SK-N-SH (cell line): ENCODE data around the gene GYPC. TPM values are rescaled to one million over a fixed set of nuclear protein-coding genes. Genes with fewer than 3 reads are reported as not detected.

Source experiments
- CTCF ChIA-PET: fragments of 300-600, 350-600 bp; formaldehyde crosslinking; extraction: SDS; loops from one replicate; lab custom pipeline; 2021; lab: Yijun Ruan, JAX
- POLR2A ChIA-PET: fragments of 350-600 bp; sonication (Branson Sonifier 250); formaldehyde crosslinking; extraction: SDS; loops from one replicate; lab custom pipeline; 2020; ENCODE audit warnings: antibody characterized with exemption, inconsistent platforms; lab: Yijun Ruan, JAX
- DNase-seq: peaks from one replicate; pipeline ENCODE4 v3.0.0; 2012
- H2AFZ ChIP-seq: fragments of 200-600 bp; sonication (generic); 2 replicates; pipeline ENCODE4 v1.8.1; 2016; ENCODE audit warnings: antibody characterized with exemption, mild to moderate bottlenecking, low read depth
- H3F3A ChIP-seq: fragments of 200-600 bp; sonication (generic); replicated peaks from 2 replicates; pipeline ENCODE3; 2016; ENCODE audit warnings: antibody characterized with exemption, mild to moderate bottlenecking; ENCODE audit not compliant: insufficient read depth
- H3K27ac ChIP-seq, 2 experiments: fragments of 200-500 bp in 1 of 2; fragments of 200-600 bp in 1 of 2; sonication (Bioruptor generic) in 1 of 2; sonication (generic), shearing (Covaris generic) in 1 of 2; 2 replicates each; pipeline versions ENCODE4 v1.5.1 to v1.6.1; 2014 to 2016; ENCODE audit warnings: low read depth in 2 of 2, inconsistent platforms in 1 of 2, low read length in 1 of 2, mild to moderate bottlenecking in 1 of 2, mixed read lengths in 1 of 2
- H3K27me3 ChIP-seq: fragments of 200-600 bp; sonication (generic), shearing (Covaris generic); 2 replicates; pipeline ENCODE4 v1.6.1; 2016; ENCODE audit warnings: mixed run types; ENCODE audit not compliant: insufficient read depth
- H3K36me3 ChIP-seq, 2 experiments: fragments of 200-500 bp in 1 of 2; fragments of 200-600 bp in 1 of 2; sonication (Bioruptor generic) in 1 of 2; sonication (generic) in 1 of 2; replicated peaks in 1 of 2; 2 replicates each; pipeline versions ENCODE3 to v1.5.1; 2014 to 2016; ENCODE audit warnings: low read length in 1 of 2, mild to moderate bottlenecking in 1 of 2; ENCODE audit not compliant: insufficient read depth in 2 of 2, control insufficient read depth in 1 of 2
- H3K4me1 ChIP-seq, 2 experiments: fragments of 200-500 bp in 1 of 2; fragments of 200-600 bp in 1 of 2; sonication (Bioruptor generic) in 1 of 2; sonication (generic), shearing (Covaris generic) in 1 of 2; 2 replicates each; pipeline versions ENCODE4 v1.5.1 to v1.6.1; 2014 to 2016; ENCODE audit warnings: low read depth in 1 of 2, low read length in 1 of 2, mixed run types in 1 of 2; ENCODE audit not compliant: insufficient read depth in 2 of 2, control insufficient read depth in 1 of 2
- H3K4me2 ChIP-seq: fragments of 200-600 bp; sonication (generic), shearing (Covaris generic); 2 replicates; pipeline ENCODE4 v1.6.1; 2017; ENCODE audit warnings: mixed run types
- H3K4me3 ChIP-seq, 2 experiments: fragments of 200-500 bp in 1 of 2; fragments of 200-600 bp in 1 of 2; sonication (Bioruptor generic) in 1 of 2; sonication (generic), shearing (Covaris generic) in 1 of 2; 2 replicates each; pipeline versions ENCODE4 v1.5.1 to v1.8.1; 2014 to 2016; ENCODE audit warnings: low read depth in 2 of 2, inconsistent platforms in 1 of 2, low read length in 1 of 2, mild to moderate bottlenecking in 1 of 2, mixed read lengths in 1 of 2, moderate library complexity in 1 of 2
- H3K79me2 ChIP-seq: fragments of 200-600 bp; sonication (generic); 2 replicates; pipeline ENCODE4 v1.8.1; 2017; ENCODE audit warnings: mild to moderate bottlenecking; ENCODE audit not compliant: insufficient read depth
- H3K9ac ChIP-seq: fragments of 200-600 bp; sonication (generic); 2 replicates; pipeline ENCODE4 v1.6.1; 2017; ENCODE audit warnings: mixed run types
- H3K9me2 ChIP-seq: fragments of 200-600 bp; sonication (generic); 2 replicates; pipeline ENCODE4 v1.6.1; 2017; ENCODE audit warnings: mixed run types
- H3K9me3 ChIP-seq: fragments of 200-600 bp; sonication (generic); 2 replicates; pipeline ENCODE4 v1.6.1; 2017; ENCODE audit warnings: mixed run types, mild to moderate bottlenecking, moderate library complexity
- H4K20me1 ChIP-seq: fragments of 200-600 bp; sonication (generic); 2 replicates; pipeline ENCODE4 v1.6.1; 2017; ENCODE audit warnings: mild to moderate bottlenecking, mixed run types; ENCODE audit not compliant: insufficient read depth
- CHD2 ChIP-seq: fragments of 150-350 bp; IDR thresholded peaks from 2 replicates; pipeline ENCODE4 v1.6.1; 2018; ENCODE audit warnings: low read length; ENCODE audit not compliant: partially characterized antibody
- ELF1 ChIP-seq: IDR thresholded peaks from 2 replicates; pipeline ENCODE4 v1.4.0; 2012
- EP300 ChIP-seq, 2 experiments: IDR thresholded peaks; 2 replicates each; pipeline versions ENCODE4 v1.4.0 to v1.6.1; 2012; ENCODE audit warnings: borderline replicate concordance in 1 of 2, low read depth in 1 of 2, low read length in 1 of 2
- EZH2phosphoT487 ChIP-seq: fragments of 200-600 bp; sonication (generic); IDR thresholded peaks from 2 replicates; pipeline ENCODE4 v1.6.1; 2017; ENCODE audit warnings: low read depth, mixed run types, mild to moderate bottlenecking, antibody characterized with exemption, moderate library complexity, borderline replicate concordance
- FOXJ3 ChIP-seq: sonication (generic); formaldehyde crosslinking; IDR thresholded peaks from 2 replicates; pipeline ENCODE4 v1.5.1; 2020; ENCODE audit warnings: mild to moderate bottlenecking, missing genetic modification reagents
- IRF3 ChIP-seq: fragments of 150-350 bp; IDR thresholded peaks from 2 replicates; pipeline ENCODE4 v1.6.1; 2016; ENCODE audit warnings: mild to moderate bottlenecking, low read depth, low read length
- JUND ChIP-seq: IDR thresholded peaks from 2 replicates; pipeline ENCODE4 v1.4.0; 2012
- MEF2A ChIP-seq: IDR thresholded peaks from 2 replicates; pipeline ENCODE4 v1.4.0; 2012; ENCODE audit warnings: low read depth, borderline replicate concordance
- NFIC ChIP-seq: IDR thresholded peaks from 2 replicates; pipeline ENCODE4 v1.4.0; 2012; ENCODE audit warnings: borderline replicate concordance
- NRF1 ChIP-seq: IDR thresholded peaks from 2 replicates; pipeline ENCODE4 v1.6.1; 2012; ENCODE audit warnings: low read depth, mild to moderate bottlenecking, low read length
- POLR2AphosphoS5 ChIP-seq: IDR thresholded peaks from 2 replicates; pipeline ENCODE4 v1.6.1; 2012; ENCODE audit warnings: low read depth, low read length
- RCOR1 ChIP-seq: fragments of 150-350 bp; IDR thresholded peaks from 2 replicates; pipeline ENCODE4 v1.6.1; 2017; ENCODE audit warnings: antibody characterized with exemption, low read length
- REST ChIP-seq: IDR thresholded peaks from 2 replicates; pipeline ENCODE4 v1.6.1; 2012; ENCODE audit warnings: mild to moderate bottlenecking, low read depth, low read length, moderate library complexity
- RXRA ChIP-seq: IDR thresholded peaks from 2 replicates; pipeline ENCODE4 v1.4.0; 2012; ENCODE audit warnings: low read depth, mild to moderate bottlenecking, borderline replicate concordance
- TAF1 ChIP-seq: IDR thresholded peaks from 2 replicates; pipeline ENCODE4 v1.6.1; 2012; ENCODE audit warnings: low read depth, mild to moderate bottlenecking, low read length, moderate library complexity, borderline replicate concordance
- TCF12 ChIP-seq: IDR thresholded peaks from 2 replicates; pipeline ENCODE4 v1.4.0; 2012
- TEAD4 ChIP-seq: IDR thresholded peaks from 2 replicates; pipeline ENCODE4 v1.4.0; 2012; ENCODE audit warnings: mild to moderate bottlenecking, borderline replicate concordance; ENCODE audit not compliant: insufficient read depth
- USF1 ChIP-seq: IDR thresholded peaks from 2 replicates; pipeline ENCODE4 v1.4.0; 2012; ENCODE audit warnings: low read depth, borderline replicate concordance
- WGBS: methylation state at CpG from one replicate; pipeline ENCODE4 v1.1.6; 2017; ENCODE audit warnings: low lambda C conversion rate; 5-methylcytosine and 5-hydroxymethylcytosine counted together
- polyA plus RNA-seq, 3 experiments: library from polyadenylated mRNA; depleted of rRNA; stranded (reverse); fragments of >200 nt; gene quantifications; 2 replicates each; pipeline ENCODE4 v1.2.3, GENCODE V29; 2012

Gene GYPC
- polyA plus RNA-seq, 1 of the 3 experiments (the other 2 are of a cell fraction) = not detected

- Histone ChIP-seq H3K4me2 (no peak overlapping the region), H3K79me2 (no peaks in the 10 kb centered on the region), H2AFZ (no peak overlapping the region), H3K27ac (no peak overlapping the region), H3K27me3 (no peaks in the 10 kb centered on the region), H3K36me3 (no peaks in the 10 kb centered on the region), H4K20me1 (no peaks in the 10 kb centered on the region), H3K9ac (no peak overlapping the region), H3K4me1 (no peaks in the 10 kb centered on the region; a peak in 1 of 4 replicates), H3K9me3 (no peaks in the 10 kb centered on the region), H3K9me2 (no peaks in the 10 kb centered on the region), H3K4me3 (no peak overlapping the region), H3F3A (no peaks in the 10 kb centered on the region)
- TF ChIP-seq EZH2phosphoT487 (no peak), CHD2 (no peak), REST (no peak), TCF12 (no peak), RCOR1 (no peak), POLR2AphosphoS5 (no peak), NRF1 (no peak), ELF1 (no peak), FOXJ3 (no peak), JUND (no peak), NFIC (no peak), USF1 (no peak), RXRA (no peak), TEAD4 (no peak), EP300 (IDR thresholded peaks at IDR 0.05; ENCODE audit: borderline replicate concordance in 1 of 2, low read depth in 1 of 2, low read length in 1 of 2) (no peak), MEF2A (no peak), IRF3 (no peak), TAF1 (no peak)
- 31% methylated on average over 6 of the region's 6 CpGs for WGBS
- no peak for DNase-seq
- ChIA-PET CTCF (interaction anchor here (0.7 to 1.0 kb wide), 2 partner anchors 330 to 470 kb away, joined by 3 read pairs; no protein-coding TSS in a partner anchor), POLR2A (no interaction called here)
Observed at GRCh38 chr2:126681505-126681904, 25.5 kb downstream of the GYPC start.
